ENCODE data around the gene C19orf12. TPM values are rescaled to one million over a fixed set of nuclear protein-coding genes. Genes with fewer than 3 reads are reported as not detected.

The C19orf12 gene
- total RNA-seq, 1 experiment from 2014 or later: 10.0 TPM

DNA sequence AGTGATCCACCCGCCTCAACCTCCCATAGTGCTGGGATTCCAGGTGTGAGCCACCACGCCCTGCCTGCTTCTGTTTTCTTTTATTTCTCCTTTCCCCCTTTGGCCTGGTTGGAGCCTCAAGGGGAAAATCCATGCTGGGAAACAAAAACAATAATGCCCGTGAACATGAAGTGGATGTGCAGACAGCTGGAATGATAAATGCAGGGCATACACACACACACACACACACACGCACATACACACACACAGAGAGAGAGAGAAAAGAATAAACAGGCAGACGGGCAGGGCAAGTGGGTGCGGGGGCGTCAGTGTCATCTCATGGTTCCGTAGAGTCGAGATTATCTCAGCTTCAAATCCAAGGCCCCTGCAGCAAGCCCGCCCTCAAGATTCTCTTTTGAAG is 54.2 kb downstream of the C19orf12 start:
- TF ChIP-seq EZH2phosphoT487 (IDR thresholded peaks at IDR 0.05; ENCODE audit: borderline replicate concordance) (no peak), CEBPB (IDR thresholded peaks at IDR 0.05; ENCODE audit: low read depth) (no peak), SIN3A (IDR thresholded peaks at IDR 0.05; ENCODE audit: low read depth) (no peak), EZH2 (IDR thresholded peaks at IDR 0.05) (no peak), SRF (IDR thresholded peaks at IDR 0.05; ENCODE audit: low read depth) (no peak), ELF1 (IDR thresholded peaks at IDR 0.05; ENCODE audit: borderline replicate concordance, low read depth) (no peak), ZNF274 (IDR thresholded peaks at IDR 0.05; ENCODE audit: low read depth, low read length) (no peak), FOSL1 (IDR thresholded peaks at IDR 0.05; ENCODE audit: low read depth) (no peak), CBX3 (IDR thresholded peaks at IDR 0.05; ENCODE audit: low read depth) (no peak), RAD21 (IDR thresholded peaks at IDR 0.05; ENCODE audit: low read depth) (no peak), YY1 (IDR thresholded peaks at IDR 0.05; ENCODE audit: extremely low read depth, insufficient replicate concordance, low read depth, low read length) (no peak), POLR2AphosphoS5 (IDR thresholded peaks at IDR 0.05; ENCODE audit: low read depth, low read length) (no peak), TCF7L2 (IDR thresholded peaks at IDR 0.05; ENCODE audit: borderline replicate concordance, extremely low read depth, insufficient read depth, insufficient read length) (no peak), SP1 (IDR thresholded peaks at IDR 0.05; ENCODE audit: low read depth) (no peak), ZFX (IDR thresholded peaks at IDR 0.05) (no peak)
- TF ChIP-seq, protein P1, sequence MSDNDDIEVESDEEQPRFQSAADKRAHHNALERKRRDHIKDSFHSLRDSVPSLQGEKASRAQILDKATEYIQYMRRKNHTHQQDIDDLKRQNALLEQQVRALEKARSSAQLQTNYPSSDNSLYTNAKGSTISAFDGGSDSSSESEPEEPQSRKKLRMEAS (IDR thresholded peaks at IDR 0.05): no peak
- TF ChIP-seq, protein P2, sequence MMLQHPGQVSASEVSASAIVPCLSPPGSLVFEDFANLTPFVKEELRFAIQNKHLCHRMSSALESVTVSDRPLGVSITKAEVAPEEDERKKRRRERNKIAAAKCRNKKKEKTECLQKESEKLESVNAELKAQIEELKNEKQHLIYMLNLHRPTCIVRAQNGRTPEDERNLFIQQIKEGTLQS (IDR thresholded peaks at IDR 0.05): no peak
- TF ChIP-seq, protein P3, sequence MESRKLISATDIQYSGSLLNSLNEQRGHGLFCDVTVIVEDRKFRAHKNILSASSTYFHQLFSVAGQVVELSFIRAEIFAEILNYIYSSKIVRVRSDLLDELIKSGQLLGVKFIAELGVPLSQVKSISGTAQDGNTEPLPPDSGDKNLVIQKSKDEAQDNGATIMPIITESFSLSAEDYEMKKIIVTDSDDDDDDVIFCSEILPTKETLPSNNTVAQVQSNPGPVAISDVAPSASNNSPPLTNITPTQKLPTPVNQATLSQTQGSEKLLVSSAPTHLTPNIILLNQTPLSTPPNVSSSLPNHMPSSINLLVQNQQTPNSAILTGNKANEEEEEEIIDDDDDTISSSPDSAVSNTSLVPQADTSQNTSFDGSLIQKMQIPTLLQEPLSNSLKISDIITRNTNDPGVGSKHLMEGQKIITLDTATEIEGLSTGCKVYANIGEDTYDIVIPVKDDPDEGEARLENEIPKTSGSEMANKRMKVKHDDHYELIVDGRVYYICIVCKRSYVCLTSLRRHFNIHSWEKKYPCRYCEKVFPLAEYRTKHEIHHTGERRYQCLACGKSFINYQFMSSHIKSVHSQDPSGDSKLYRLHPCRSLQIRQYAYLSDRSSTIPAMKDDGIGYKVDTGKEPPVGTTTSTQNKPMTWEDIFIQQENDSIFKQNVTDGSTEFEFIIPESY (IDR thresholded peaks at IDR 0.05; ENCODE audit: extremely low read depth, insufficient replicate concordance, low read length): no peak
- TF ChIP-seq, protein P4, sequence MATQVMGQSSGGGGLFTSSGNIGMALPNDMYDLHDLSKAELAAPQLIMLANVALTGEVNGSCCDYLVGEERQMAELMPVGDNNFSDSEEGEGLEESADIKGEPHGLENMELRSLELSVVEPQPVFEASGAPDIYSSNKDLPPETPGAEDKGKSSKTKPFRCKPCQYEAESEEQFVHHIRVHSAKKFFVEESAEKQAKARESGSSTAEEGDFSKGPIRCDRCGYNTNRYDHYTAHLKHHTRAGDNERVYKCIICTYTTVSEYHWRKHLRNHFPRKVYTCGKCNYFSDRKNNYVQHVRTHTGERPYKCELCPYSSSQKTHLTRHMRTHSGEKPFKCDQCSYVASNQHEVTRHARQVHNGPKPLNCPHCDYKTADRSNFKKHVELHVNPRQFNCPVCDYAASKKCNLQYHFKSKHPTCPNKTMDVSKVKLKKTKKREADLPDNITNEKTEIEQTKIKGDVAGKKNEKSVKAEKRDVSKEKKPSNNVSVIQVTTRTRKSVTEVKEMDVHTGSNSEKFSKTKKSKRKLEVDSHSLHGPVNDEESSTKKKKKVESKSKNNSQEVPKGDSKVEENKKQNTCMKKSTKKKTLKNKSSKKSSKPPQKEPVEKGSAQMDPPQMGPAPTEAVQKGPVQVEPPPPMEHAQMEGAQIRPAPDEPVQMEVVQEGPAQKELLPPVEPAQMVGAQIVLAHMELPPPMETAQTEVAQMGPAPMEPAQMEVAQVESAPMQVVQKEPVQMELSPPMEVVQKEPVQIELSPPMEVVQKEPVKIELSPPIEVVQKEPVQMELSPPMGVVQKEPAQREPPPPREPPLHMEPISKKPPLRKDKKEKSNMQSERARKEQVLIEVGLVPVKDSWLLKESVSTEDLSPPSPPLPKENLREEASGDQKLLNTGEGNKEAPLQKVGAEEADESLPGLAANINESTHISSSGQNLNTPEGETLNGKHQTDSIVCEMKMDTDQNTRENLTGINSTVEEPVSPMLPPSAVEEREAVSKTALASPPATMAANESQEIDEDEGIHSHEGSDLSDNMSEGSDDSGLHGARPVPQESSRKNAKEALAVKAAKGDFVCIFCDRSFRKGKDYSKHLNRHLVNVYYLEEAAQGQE (IDR thresholded peaks at IDR 0.05; ENCODE audit: low read depth): no peak
- TF ChIP-seq, protein P5, sequence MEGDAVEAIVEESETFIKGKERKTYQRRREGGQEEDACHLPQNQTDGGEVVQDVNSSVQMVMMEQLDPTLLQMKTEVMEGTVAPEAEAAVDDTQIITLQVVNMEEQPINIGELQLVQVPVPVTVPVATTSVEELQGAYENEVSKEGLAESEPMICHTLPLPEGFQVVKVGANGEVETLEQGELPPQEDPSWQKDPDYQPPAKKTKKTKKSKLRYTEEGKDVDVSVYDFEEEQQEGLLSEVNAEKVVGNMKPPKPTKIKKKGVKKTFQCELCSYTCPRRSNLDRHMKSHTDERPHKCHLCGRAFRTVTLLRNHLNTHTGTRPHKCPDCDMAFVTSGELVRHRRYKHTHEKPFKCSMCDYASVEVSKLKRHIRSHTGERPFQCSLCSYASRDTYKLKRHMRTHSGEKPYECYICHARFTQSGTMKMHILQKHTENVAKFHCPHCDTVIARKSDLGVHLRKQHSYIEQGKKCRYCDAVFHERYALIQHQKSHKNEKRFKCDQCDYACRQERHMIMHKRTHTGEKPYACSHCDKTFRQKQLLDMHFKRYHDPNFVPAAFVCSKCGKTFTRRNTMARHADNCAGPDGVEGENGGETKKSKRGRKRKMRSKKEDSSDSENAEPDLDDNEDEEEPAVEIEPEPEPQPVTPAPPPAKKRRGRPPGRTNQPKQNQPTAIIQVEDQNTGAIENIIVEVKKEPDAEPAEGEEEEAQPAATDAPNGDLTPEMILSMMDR (IDR thresholded peaks at IDR 0.05 in 2 of 3, conservative IDR thresholded peaks at IDR 0.05 in 1 of 3; ENCODE audit: borderline replicate concordance in 1 of 3, insufficient read depth in 1 of 3, low read depth in 2 of 3, low read length in 2 of 3): no peak
- ATAC-seq (no peak), DNase-seq (ENCODE audit: low read depth, low spot score) (no peak)
- no peaks in the 10 kb centered on the region for H4K20me1 ChIP-seq (ENCODE audit: insufficient read depth)
- ChIA-PET CTCF (no interaction called here), POLR2A (no interaction called here), RAD21 (ENCODE audit: low non-redundant PET in 1 of 2, low total read pairs in 2 of 2, uncharacterized antibody in 2 of 2, unreplicated experiment in 2 of 2) (no interaction called here)
- H3K79me2 ChIP-seq (ENCODE audit: insufficient read depth, low read length): no peaks in the 10 kb centered on the region
- no peak overlapping the region for H2AFZ ChIP-seq (ENCODE audit: low read depth, low read length, poor library complexity, severe bottlenecking)
- no peak overlapping the region for H3K27ac ChIP-seq (ENCODE audit: low read depth, low read length)
- no TSS peak for BruUV-seq (replicated peaks)
- no peak overlapping the region for H3K9ac ChIP-seq (ENCODE audit: low read length)
- no peaks in the 10 kb centered on the region for H3K27me3 ChIP-seq (ENCODE audit: insufficient read depth, low read length)
- H3K4me2 ChIP-seq (ENCODE audit: low read length): no peak overlapping the region
- H3K4me3 ChIP-seq (replicated peaks in 1 of 2; ENCODE audit: low read depth in 1 of 2, low read length in 2 of 2): no peak overlapping the region
- H3K4me1 ChIP-seq (ENCODE audit: control insufficient read depth in 1 of 2, insufficient read depth in 2 of 2, low read length in 2 of 2): peaks cover 19 to 34% of the 10 kb centered on the region in 2 experiments
- no peaks in the 10 kb centered on the region for H3K36me3 ChIP-seq (ENCODE audit: control insufficient read depth in 1 of 2, insufficient read depth in 2 of 2, low read length in 2 of 2)
- intact Hi-C loops (cut with micrococcal nuclease): no loop called here
- no peaks in the 10 kb centered on the region for H3K9me2 ChIP-seq (ENCODE audit: insufficient read depth)
- no peaks in the 10 kb centered on the region for H3K9me3 ChIP-seq (ENCODE audit: control insufficient read depth in 1 of 2, insufficient read depth in 1 of 2, low read depth in 1 of 2, low read length in 2 of 2)

Measured in HCT116 (cell line).